HepG2 (cell line): ENCODE data around the gene UBB. TPM values are rescaled to one million over a fixed set of nuclear protein-coding genes. Genes with fewer than 3 reads are reported as not detected.

ENCODE experiments used
- ERF ChIP-seq: IDR thresholded peaks from 2 replicates; pipeline ENCODE4 v1.6.1; 2018; ENCODE audit warnings: missing biosample characterization, missing genetic modification reagents
- GABPA ChIP-seq, 2 experiments: IDR thresholded peaks; 2 replicates each; pipeline ENCODE4 v1.6.1; 2011 to 2016; ENCODE audit warnings: low read depth in 2 of 2, low read length in 1 of 2, missing biosample characterization in 1 of 2, missing genetic modification characterization in 1 of 2
- JUNB ChIP-seq: sonication (generic); formaldehyde crosslinking; IDR thresholded peaks from 2 replicates; pipeline ENCODE4 v1.8.0; 2022; ENCODE audit warnings: missing genetic modification reagents, mild to moderate bottlenecking, borderline replicate concordance
- LCORL ChIP-seq, 2 experiments: fragments of 450-650 bp in 1 of 2; sonication (generic) in 1 of 2; formaldehyde crosslinking in 1 of 2; IDR thresholded peaks; 2 replicates each; pipeline versions ENCODE4 v1.5.0 to v1.6.1; 2017 to 2020; ENCODE audit warnings: antibody characterized with exemption in 1 of 2, missing genetic modification reagents in 1 of 2
- NFIB ChIP-seq: sonication (generic); formaldehyde crosslinking; IDR thresholded peaks from 2 replicates; pipeline ENCODE4 v1.9.0; 2021; ENCODE audit warnings: missing genetic modification reagents, mild to moderate bottlenecking, borderline replicate concordance
- PAXIP1 ChIP-seq: sonication (generic); formaldehyde crosslinking; conservative IDR thresholded peaks from 2 replicates; pipeline ENCODE4 v1.4.0; 2020; ENCODE audit warnings: mild to moderate bottlenecking, missing genetic modification reagents, moderate library complexity
- SRF ChIP-seq: IDR thresholded peaks from 2 replicates; pipeline ENCODE4 v1.6.1; 2011; ENCODE audit warnings: mild to moderate bottlenecking, low read depth, low read length, moderate library complexity
- TAF15 ChIP-seq: fragments of 200-400 bp; formaldehyde crosslinking; IDR thresholded peaks from one replicate; pipeline ENCODE4 v1.6.1; 2018; ENCODE audit warnings: mild to moderate bottlenecking, low read depth, low read length; ENCODE audit not compliant: poor library complexity, severe bottlenecking
- TBX2 ChIP-seq: sonication (generic); formaldehyde crosslinking; IDR thresholded peaks from 2 replicates; pipeline ENCODE4 v1.5.0; 2020; ENCODE audit warnings: missing genetic modification reagents, mild to moderate bottlenecking, borderline replicate concordance
- ZFX ChIP-seq: sonication (generic); formaldehyde crosslinking; IDR thresholded peaks from 2 replicates; pipeline ENCODE4 v1.4.0; 2020; ENCODE audit warnings: mild to moderate bottlenecking, low read depth, missing genetic modification reagents, moderate library complexity
- ZHX2 ChIP-seq, 2 experiments: sonication (generic) in 1 of 2; formaldehyde crosslinking in 1 of 2; IDR thresholded peaks; 2 replicates each; pipeline versions ENCODE4 v1.6.1 to v1.9.0; 2014 to 2022; ENCODE audit warnings: antibody characterized with exemption in 1 of 2, borderline replicate concordance in 1 of 2, inconsistent platforms in 1 of 2, low read depth in 1 of 2, missing genetic modification reagents in 1 of 2
- ZIK1 ChIP-seq: sonication (generic); formaldehyde crosslinking; IDR thresholded peaks from 2 replicates; pipeline ENCODE4 v1.5.0; 2020; ENCODE audit warnings: mild to moderate bottlenecking, low read depth, missing genetic modification reagents, borderline replicate concordance
- ZMAT5 ChIP-seq: sonication (generic); formaldehyde crosslinking; IDR thresholded peaks from 2 replicates; pipeline ENCODE4 v1.5.0; 2020; ENCODE audit warnings: mild to moderate bottlenecking, low read depth, missing genetic modification reagents, borderline replicate concordance
- ZNF556 ChIP-seq: sonication (generic); formaldehyde crosslinking; IDR thresholded peaks from 2 replicates; pipeline ENCODE4 v1.4.0; 2020; ENCODE audit warnings: mild to moderate bottlenecking, missing genetic modification reagents, borderline replicate concordance
- ZSCAN29 ChIP-seq: sonication (generic); formaldehyde crosslinking; conservative IDR thresholded peaks from 2 replicates; pipeline ENCODE4 v1.4.0; 2020; ENCODE audit warnings: mild to moderate bottlenecking, missing genetic modification reagents
- polyA plus RNA-seq, 8 experiments: library from polyadenylated mRNA; depleted of rRNA in 3 of 8; stranded (reverse) in 7 of 8; unstranded in 1 of 8; fragments of >200 nt; fragmentation: Illumina TruSeq in 4 of 8; extraction: Trizol in 4 of 8; gene quantifications; 2 replicates each; pipeline versions ENCODE4 v1.2.1 to v1.2.3, GENCODE V29; 2011 to 2016; ENCODE audit warnings: low read depth in 4 of 8, missing spikeins in 1 of 8, mixed read lengths in 1 of 8; ENCODE audit not compliant: insufficient read depth in 1 of 8
- total RNA-seq, 5 experiments: library from RNA; depleted of rRNA; stranded (reverse); fragments of >200 nt; fragmentation: Illumina TruSeq; extraction: Trizol; gene quantifications; 2 replicates each; pipeline ENCODE4 v1.2.3, GENCODE V29; 2016; ENCODE audit warnings: low read depth in 1 of 5

Gene UBB
- total and polyA plus RNA-seq, 2 of the 13 experiments (the other 11 are each of a cell fraction or from before 2014, with no cell fraction given) = 1,130 to 2,066 TPM

GRCh38 chr17:16398270-16399267, 17.7 kb downstream of the UBB start (continued):
- TF ChIP-seq ZHX2 (IDR thresholded peaks at IDR 0.05; ENCODE audit: low read depth) = peak; percentile 34; the same call in 1 of the 2 replicates
- no peak for TF ChIP-seq ZHX2 (CRISPR knock-in tag; IDR thresholded peaks at IDR 0.05; ENCODE audit: borderline replicate concordance)
- no peak for TF ChIP-seq TAF15
- no peak for TF ChIP-seq ERF (CRISPR knock-in tag)
- TF ChIP-seq SRF = no peak
- peak; percentile 68 for TF ChIP-seq PAXIP1 (CRISPR knock-in tag)
- TF ChIP-seq ZSCAN29 = no peak
- no peak for TF ChIP-seq ZNF556 (CRISPR knock-in tag)
- no peak for TF ChIP-seq ZIK1 (CRISPR knock-in tag)
- no peak for TF ChIP-seq GABPA (IDR thresholded peaks at IDR 0.05; ENCODE audit: low read depth, low read length)
- TF ChIP-seq GABPA (CRISPR knock-in tag; IDR thresholded peaks at IDR 0.05; ENCODE audit: low read depth) = peak; percentile 6; the same call in 1 of the 2 replicates
- peak; percentile 17; the same call in 1 of the 2 replicates for TF ChIP-seq ZFX (CRISPR knock-in tag)
- TF ChIP-seq LCORL (IDR thresholded peaks at IDR 0.05) = no peak
- 0 out of 2 replicates have a peak, but pooled peaks have one; percentile 30 for TF ChIP-seq LCORL (CRISPR knock-in tag; IDR thresholded peaks at IDR 0.05)
- TF ChIP-seq JUNB (CRISPR knock-in tag) = no peak
- TF ChIP-seq ZMAT5 (CRISPR knock-in tag) = no peak
- no peak for TF ChIP-seq NFIB (CRISPR knock-in tag)
- TF ChIP-seq TBX2 (CRISPR knock-in tag) = peak; percentile 55; the same call in 1 of the 2 replicates
- TF ChIP-seq, all 625 proteins: peak for 37
